Measurements from ENCODE around the gene ARSB. TPM values are rescaled to one million over a fixed set of nuclear protein-coding genes. Genes with fewer than 3 reads are reported as not detected.

ARSB gene
- total RNA-seq, 2 experiments from 2014 or later, result 9.2 TPM

GRCh38 chr5:78833284-78833683, 151.8 kb downstream of the ARSB start:
- no peak for DNase-seq (ENCODE audit: low spot score)
- Histone ChIP-seq H2AFZ (ENCODE audit: low read length) (no peak overlapping the region), H3K27ac (ENCODE audit: low read depth, low read length, poor library complexity, severe bottlenecking) (no peak overlapping the region), H3K4me1 (ENCODE audit: insufficient read depth, low read length, poor library complexity, severe bottlenecking) (peaks cover 2% of the 10 kb centered on the region), H3K4me2 (ENCODE audit: low read length) (no peak overlapping the region), H3K4me3 (ENCODE audit: low read depth, low read length, poor library complexity, severe bottlenecking) (no peak overlapping the region), H3K36me3 (ENCODE audit: insufficient read depth, low read length) (no peaks in the 10 kb centered on the region), H3K79me2 (ENCODE audit: insufficient read depth, low read depth, low read length) (no peaks in the 10 kb centered on the region), H3K9me2 (ENCODE audit: insufficient read depth, low read length) (no peaks in the 10 kb centered on the region), H3K9me3 (ENCODE audit: low read length) (no peaks in the 10 kb centered on the region), H4K20me1 (ENCODE audit: insufficient read depth, low read length) (no peaks in the 10 kb centered on the region)
- ChIA-PET POLR2A (interaction anchor here (1.1 to 1.6 kb wide), 2 partner anchors 29 to 41 kb away, joined by 3 to 4 read pairs; no protein-coding TSS in a partner anchor), CTCF (ENCODE audit: unreplicated experiment) (no interaction called here)
- no TSS peak for BruUV-seq (replicated peaks)
- intact Hi-C loops (cut with micrococcal nuclease; ENCODE audit: unreplicated experiment), result no loop called here
- TF ChIP-seq EZH2phosphoT487 (IDR thresholded peaks at IDR 0.05; ENCODE audit: borderline replicate concordance, low read depth, low read length), result no peak
- TF ChIP-seq CTCF (conservative IDR thresholded peaks at IDR 0.05; ENCODE audit: low read length), result no peak

- Histone ChIP-seq H4K20me1 (ENCODE audit: insufficient read depth, low read length) (no peaks in the 10 kb centered on the region), H3K79me2 (ENCODE audit: insufficient read depth, low read depth, low read length) (no peaks in the 10 kb centered on the region), H3K9me2 (ENCODE audit: insufficient read depth, low read length) (no peaks in the 10 kb centered on the region), H3K27ac (ENCODE audit: low read depth, low read length, poor library complexity, severe bottlenecking) (no peak overlapping the region), H3K4me1 (ENCODE audit: insufficient read depth, low read length, poor library complexity, severe bottlenecking) (peaks cover 25% of the 10 kb centered on the region), H3K4me2 (ENCODE audit: low read length) (no peak overlapping the region), H3K4me3 (ENCODE audit: low read depth, low read length, poor library complexity, severe bottlenecking) (no peak overlapping the region), H3K9me3 (ENCODE audit: low read length) (0 out of 2 replicates have a peak, but pooled peaks cover 5% of the 10 kb centered on the region), H3K36me3 (ENCODE audit: insufficient read depth, low read length) (0 out of 2 replicates have a peak, but pooled peaks cover 6% of the 10 kb centered on the region), H2AFZ (ENCODE audit: low read length) (no peak overlapping the region)
- intact Hi-C loops (cut with micrococcal nuclease; ENCODE audit: unreplicated experiment), result no loop called here
- BruUV-seq (replicated peaks), result no TSS peak
- no peak for DNase-seq (ENCODE audit: low spot score)
- POLR2A ChIA-PET, result interaction anchor here (0.5 to 1.0 kb wide), 3 partner anchors 14 to 102 kb away, joined by 3 to 4 read pairs (median 3); no protein-coding TSS in a partner anchor
- CTCF ChIA-PET (ENCODE audit: unreplicated experiment), result no interaction called here
- TF ChIP-seq CTCF (conservative IDR thresholded peaks at IDR 0.05; ENCODE audit: low read length) (no peak), EZH2phosphoT487 (IDR thresholded peaks at IDR 0.05; ENCODE audit: borderline replicate concordance, low read depth, low read length) (no peak)
These were observed 154.5 kb downstream of the ARSB start for GRCh38 chr5:78830528-78831046.

GRCh38 chr5:78829811-78830527, 155.1 kb downstream of the ARSB start:
- Histone ChIP-seq H3K79me2 (ENCODE audit: insufficient read depth, low read depth, low read length) (no peaks in the 10 kb centered on the region), H2AFZ (ENCODE audit: low read length) (no peak overlapping the region), H3K9me3 (ENCODE audit: low read length) (0 out of 2 replicates have a peak, but pooled peaks cover 5% of the 10 kb centered on the region), H3K4me1 (ENCODE audit: insufficient read depth, low read length, poor library complexity, severe bottlenecking) (peaks cover 30% of the 10 kb centered on the region), H3K27ac (ENCODE audit: low read depth, low read length, poor library complexity, severe bottlenecking) (no peak overlapping the region), H4K20me1 (ENCODE audit: insufficient read depth, low read length) (no peaks in the 10 kb centered on the region), H3K36me3 (ENCODE audit: insufficient read depth, low read length) (0 out of 2 replicates have a peak, but pooled peaks cover 6% of the 10 kb centered on the region), H3K9me2 (ENCODE audit: insufficient read depth, low read length) (no peaks in the 10 kb centered on the region), H3K4me2 (ENCODE audit: low read length) (no peak overlapping the region), H3K4me3 (ENCODE audit: low read depth, low read length, poor library complexity, severe bottlenecking) (no peak overlapping the region)
- intact Hi-C loops (cut with micrococcal nuclease; ENCODE audit: unreplicated experiment), result loop anchor here (5.0 kb wide), 1 partner anchor 103 kb away; no protein-coding TSS in a partner anchor
- no TSS peak for BruUV-seq (replicated peaks)
- no peak for DNase-seq (ENCODE audit: low spot score)
- ChIA-PET POLR2A (no interaction called here), CTCF (ENCODE audit: unreplicated experiment) (no interaction called here)
- TF ChIP-seq EZH2phosphoT487 (IDR thresholded peaks at IDR 0.05; ENCODE audit: borderline replicate concordance, low read depth, low read length) (no peak), CTCF (conservative IDR thresholded peaks at IDR 0.05; ENCODE audit: low read length) (no peak)

Data from OCI-LY7 (cell line).